WI38 (cell line): Measurements from ENCODE around the gene PLEKHA8.
"Not testable (repeated sequence)": the region's sequence is repeated elsewhere in the genome, so short reads cannot be mapped to it uniquely, and the experiment has no call there.

Experiments
- H3K4me3 ChIP-seq: 2 replicates; pipeline ENCODE4 v1.5.1; 2011; ENCODE audit warnings: low read depth, mild to moderate bottlenecking, control low read depth, low read length
- CTCF ChIP-seq: IDR thresholded peaks from 2 replicates; pipeline ENCODE4 v1.5.1; 2012; ENCODE audit warnings: low read depth, mild to moderate bottlenecking, control low read depth, low read length

PLEKHA8 gene

GRCh38 chr7:30093420-30093952 is 65.3 kb downstream of the PLEKHA8 start:
- no peak for TF ChIP-seq CTCF
- no peak overlapping the region for H3K4me3 ChIP-seq

- not testable (repeated sequence) for H3K4me3 ChIP-seq
Observed at GRCh38 chr7:30098599-30098998, 70.4 kb downstream of the PLEKHA8 start.

- TF ChIP-seq CTCF = no peak
Observed at GRCh38 chr7:30102281-30102680, 74.1 kb downstream of the PLEKHA8 start.

GRCh38 chr7:30104157-30104556 is 75.9 kb downstream of the PLEKHA8 start:
- TF ChIP-seq CTCF = no peak
- no peak overlapping the region for H3K4me3 ChIP-seq

More at GRCh38 chr7:30102281-30102680, 74.1 kb downstream of the PLEKHA8 start:
- no peak overlapping the region for H3K4me3 ChIP-seq

- no peak for TF ChIP-seq CTCF
- H3K4me3 ChIP-seq = no peak overlapping the region
Observed at GRCh38 chr7:30112103-30112713, 84.0 kb downstream of the PLEKHA8 start.

- no peak for TF ChIP-seq CTCF
- no peak overlapping the region for H3K4me3 ChIP-seq
Observed at GRCh38 chr7:30113144-30113543, 84.9 kb downstream of the PLEKHA8 start.

GRCh38 chr7:30114536-30115238 is 86.5 kb downstream of the PLEKHA8 start:
- H3K4me3 ChIP-seq = no peak overlapping the region
- TF ChIP-seq CTCF = no peak
